KG1 (cell line): ENCODE measurements around the gene CLEC18A.
"Not testable (repeated sequence)": the region's sequence is repeated elsewhere in the genome, so short reads cannot be mapped to it uniquely, and the experiment has no call there.

Experiments
- DNase-seq: peaks from one replicate; lab custom pipeline; 2025; lab: John Stamatoyannopoulos, UW

The CLEC18A gene

GRCh38 chr16:69951017-69951671 is at the start of gene CLEC18A:
Gene CLEC18A, plus strand, starts transcription at chr16:69951334. Its CDS starts 33 bp downstream, at chr16:69951367.
- not testable (repeated sequence) for DNase-seq

- no peak for DNase-seq
Observed at GRCh38 chr16:69903865-69904415, 47.2 kb upstream of the CLEC18A start.

- DNase-seq = no peak
Observed at GRCh38 chr16:69904495-69905170, 46.5 kb upstream of the CLEC18A start.

GRCh38 chr16:69905171-69905555 is 46.0 kb upstream of the CLEC18A start:
- no peak for DNase-seq

- no peak for DNase-seq
Observed at GRCh38 chr16:69906838-69907401, 44.2 kb upstream of the CLEC18A start.

GRCh38 chr16:69909043-69909442 is 42.1 kb upstream of the CLEC18A start:
- DNase-seq = no peak

DNA sequence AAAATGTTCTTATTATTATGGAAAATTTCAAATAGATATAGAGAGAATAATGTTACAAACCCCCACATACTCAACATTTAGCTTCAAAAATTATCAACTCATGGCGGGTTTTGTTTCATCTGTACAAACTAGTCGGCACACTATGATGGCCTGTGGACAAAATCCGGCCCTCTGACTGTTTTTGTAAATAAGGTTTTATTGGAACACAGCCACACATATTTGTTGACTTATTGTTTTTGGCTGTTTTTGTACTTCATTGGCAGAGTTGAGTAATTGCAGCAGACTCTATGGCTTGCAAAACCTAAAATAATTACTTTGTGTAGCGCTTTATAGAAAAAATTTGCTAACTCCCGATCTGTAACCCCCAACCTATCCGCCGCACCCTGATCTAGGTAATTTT is 41.4 kb upstream of the CLEC18A start:
- DNase-seq = no peak

DNA sequence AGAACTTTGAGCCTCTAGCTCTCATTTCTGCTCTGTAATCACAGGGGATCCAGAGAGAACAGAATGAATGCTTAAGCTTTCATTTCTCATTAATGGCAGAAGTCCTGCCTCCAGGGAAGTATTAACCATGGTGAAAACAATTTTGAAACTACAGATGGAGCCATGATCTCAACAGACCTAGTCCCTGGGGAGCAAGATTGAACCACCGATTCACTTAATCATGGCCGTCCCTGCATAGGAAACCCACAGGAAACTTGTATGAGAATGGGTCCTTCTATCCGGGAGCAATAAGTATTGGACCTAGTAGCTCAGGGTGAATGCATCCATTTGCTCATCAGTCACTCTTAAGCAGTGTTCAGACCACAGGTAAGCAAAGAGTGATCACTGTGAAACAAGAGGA is 40.2 kb upstream of the CLEC18A start:
- DNase-seq = no peak

DNA sequence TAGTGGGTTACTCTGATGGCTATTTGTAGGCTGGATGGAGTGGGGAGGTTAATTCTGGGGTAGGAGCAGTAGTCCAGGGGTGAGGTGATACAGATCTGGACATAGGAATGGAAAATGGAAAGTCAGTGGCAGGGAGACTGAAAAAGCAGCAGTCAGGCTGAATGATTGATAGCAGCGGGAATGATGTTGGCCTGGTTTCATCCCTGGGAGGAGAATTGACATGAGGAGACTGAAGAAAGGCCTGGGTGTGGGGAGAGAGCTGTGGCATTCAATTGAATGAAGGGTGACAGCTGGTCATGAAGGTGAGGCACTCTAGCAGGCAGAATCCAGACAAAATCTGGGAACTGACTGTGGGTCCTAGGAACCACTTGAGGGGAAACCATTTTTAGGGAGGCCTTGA is 34.7 kb upstream of the CLEC18A start:
- no peak for DNase-seq

DNA sequence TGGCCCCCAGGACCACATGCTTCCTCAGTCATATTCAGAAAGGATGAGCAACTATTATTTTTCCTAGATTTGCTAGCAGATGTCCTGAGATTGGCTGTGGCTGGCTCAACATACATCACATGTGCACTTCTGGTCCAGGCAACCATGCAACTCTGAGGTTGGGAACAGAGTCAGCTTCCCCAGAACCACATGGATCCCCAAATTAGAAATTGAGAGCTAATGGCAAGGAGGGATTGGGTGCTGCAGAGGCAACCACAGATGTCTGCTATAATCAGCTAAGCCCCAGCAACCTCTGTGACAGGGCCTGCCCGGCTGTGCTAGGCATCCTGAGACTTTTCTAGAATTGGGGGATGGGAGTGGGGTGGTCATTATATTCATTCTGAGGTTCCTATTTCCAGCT is 33.8 kb upstream of the CLEC18A start:
- DNase-seq = no peak

DNA sequence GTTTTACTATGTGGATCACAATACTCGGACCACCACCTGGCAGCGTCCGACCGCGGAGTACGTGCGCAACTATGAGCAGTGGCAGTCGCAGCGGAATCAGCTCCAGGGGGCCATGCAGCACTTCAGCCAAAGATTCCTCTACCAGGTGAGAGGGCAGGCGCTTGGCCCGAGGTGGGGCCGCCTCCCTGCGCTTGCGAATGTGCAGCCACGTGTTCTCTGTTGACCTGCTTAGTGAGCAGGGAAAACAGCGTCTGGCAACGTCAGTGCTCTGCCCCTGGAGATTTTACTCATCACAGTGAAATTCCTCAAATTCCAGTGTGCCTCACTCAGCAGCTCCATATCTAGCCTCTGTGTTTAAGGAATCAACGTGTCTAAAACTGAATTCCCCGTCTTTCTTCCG is 33.4 kb upstream of the CLEC18A start:
- no peak for DNase-seq

- DNase-seq = no peak
Observed at GRCh38 chr16:69918241-69918640, 32.9 kb upstream of the CLEC18A start.

DNA sequence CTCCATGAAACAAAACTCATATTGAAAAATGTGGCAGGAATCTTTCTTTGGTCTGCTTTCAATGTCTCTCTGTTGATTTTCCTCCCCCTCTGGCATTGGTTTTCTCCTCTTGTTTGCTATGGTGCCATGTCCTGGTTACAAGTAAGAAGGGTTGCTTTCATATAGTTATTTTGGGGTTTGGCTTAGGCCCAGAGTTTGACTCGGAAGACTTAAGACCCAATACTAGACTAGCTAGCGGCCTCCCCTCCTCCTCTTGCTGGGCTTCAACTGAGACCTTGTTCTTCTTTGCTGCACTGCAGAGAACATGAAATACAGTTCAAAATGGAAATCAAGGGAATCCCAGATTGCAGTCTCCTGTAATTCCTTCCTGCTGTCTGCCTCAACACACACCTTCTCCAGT is 30.0 kb upstream of the CLEC18A start:
- DNase-seq = no peak

- no peak for DNase-seq
Observed at GRCh38 chr16:69922200-69922599, 28.9 kb upstream of the CLEC18A start.

DNA sequence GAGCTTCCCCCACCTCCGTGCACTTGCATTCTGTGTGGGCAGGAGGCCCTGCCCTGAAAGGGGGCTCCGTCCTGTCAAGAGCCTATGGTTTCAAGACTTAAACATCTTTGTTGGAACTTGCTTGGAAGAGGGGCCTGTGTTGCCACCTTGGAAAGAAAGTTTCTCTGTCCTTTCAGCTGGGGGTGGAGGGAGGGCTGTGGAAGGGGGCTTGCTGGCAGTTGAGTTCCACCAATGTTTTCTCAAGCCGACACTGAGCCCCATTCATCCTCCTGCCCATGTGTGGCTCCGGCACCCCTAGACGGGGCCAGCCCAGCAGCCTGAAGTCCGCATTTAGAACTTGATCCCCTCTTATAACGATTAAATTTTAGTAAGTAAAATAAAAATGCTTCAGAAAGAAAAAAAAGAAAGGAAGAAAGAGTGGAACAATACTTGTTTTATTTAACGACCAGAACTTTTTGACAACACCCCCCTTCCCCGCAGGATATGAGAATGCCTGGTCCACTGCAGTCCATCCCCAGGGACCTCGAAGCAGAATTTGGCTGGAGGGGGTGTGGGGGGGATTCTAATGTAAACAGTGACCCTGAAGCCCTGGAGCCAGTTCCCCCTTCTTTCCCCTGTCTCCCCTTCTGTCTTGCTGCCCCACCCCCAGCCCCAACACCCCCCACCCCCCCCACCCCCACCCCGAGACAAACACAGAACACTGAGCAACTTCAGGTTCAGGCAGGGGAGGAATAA is 26.9 kb upstream of the CLEC18A start:
- no peak for DNase-seq

DNA sequence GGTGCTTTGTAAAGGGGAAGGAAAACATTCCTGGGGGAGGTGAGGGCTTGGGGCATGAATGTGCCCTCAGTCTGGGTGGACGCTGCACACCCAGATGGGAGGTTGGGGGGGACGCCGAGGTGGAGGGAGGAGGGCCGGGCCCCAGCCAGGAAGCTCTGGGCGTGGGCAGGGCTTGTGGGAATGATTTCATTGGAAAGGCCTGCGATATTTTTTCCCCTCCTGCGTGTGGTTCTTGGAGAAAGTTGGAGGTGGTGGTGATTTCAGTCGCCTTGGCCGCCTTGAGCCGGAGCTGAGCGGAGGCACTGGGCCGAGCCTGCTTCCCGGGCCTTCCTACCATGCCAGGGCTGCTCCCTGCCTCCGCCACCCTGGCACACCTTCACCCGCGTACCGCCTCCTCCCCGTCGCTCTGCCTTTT is 26.4 kb upstream of the CLEC18A start:
- no peak for DNase-seq

- no peak for DNase-seq
Observed at GRCh38 chr16:69925311-69925710, 25.8 kb upstream of the CLEC18A start.

DNA sequence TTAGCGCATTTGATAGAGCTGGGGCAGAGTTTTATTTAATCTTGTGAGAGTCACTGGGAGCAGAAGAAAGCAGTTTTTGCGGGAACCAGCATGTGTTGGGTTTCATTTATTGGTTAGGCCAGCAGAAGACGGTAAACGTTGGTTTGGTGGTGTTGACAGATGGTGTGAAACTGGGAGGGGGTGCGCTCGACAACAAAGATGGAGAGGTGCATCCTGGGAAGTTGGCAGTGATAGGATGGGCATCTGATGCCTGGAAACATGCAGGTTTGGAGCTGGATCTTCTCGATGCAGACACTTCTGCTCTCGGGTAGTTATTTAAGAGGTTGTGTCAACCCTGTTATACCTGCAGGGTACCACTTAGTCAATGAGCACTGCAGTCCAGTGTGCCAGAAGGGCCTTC is 24.9 kb upstream of the CLEC18A start:
- no peak for DNase-seq

DNA sequence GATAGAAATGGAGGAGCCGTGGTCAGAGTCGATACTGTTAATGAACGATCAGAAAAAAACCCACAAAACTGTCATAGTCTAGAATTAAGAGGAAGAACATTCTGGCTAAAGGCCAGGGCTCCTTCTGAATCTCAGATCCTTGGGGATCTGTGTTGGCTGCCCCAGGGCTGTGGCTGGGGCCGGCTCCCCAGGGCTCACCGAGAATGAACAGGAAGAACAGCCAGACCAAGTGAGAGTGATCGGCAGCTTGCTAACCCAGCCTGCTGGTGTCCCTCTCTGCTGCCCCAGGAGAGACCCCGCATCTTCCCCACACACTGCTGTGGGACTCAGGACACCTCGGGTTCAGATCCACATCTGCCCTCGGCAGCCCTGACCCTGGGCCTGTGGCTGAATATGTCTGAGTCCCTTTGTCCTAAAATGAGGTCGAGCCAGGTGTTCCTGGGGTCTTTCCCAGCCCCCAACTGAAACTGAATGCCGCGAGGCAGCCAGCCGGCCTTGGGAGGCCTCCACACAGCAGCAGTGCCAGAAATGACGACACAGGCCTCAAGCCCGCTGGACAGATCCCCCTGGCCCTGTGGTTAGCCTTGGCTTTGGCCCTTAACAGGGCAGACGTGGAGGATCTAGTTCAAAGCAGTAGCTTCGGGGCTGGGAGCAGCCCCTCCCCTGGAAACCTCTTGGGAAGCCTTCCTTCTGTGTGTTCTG is 23.9 kb upstream of the CLEC18A start:
- DNase-seq = no peak

- no peak for DNase-seq
Observed at GRCh38 chr16:69928856-69929400, 22.2 kb upstream of the CLEC18A start.

DNA sequence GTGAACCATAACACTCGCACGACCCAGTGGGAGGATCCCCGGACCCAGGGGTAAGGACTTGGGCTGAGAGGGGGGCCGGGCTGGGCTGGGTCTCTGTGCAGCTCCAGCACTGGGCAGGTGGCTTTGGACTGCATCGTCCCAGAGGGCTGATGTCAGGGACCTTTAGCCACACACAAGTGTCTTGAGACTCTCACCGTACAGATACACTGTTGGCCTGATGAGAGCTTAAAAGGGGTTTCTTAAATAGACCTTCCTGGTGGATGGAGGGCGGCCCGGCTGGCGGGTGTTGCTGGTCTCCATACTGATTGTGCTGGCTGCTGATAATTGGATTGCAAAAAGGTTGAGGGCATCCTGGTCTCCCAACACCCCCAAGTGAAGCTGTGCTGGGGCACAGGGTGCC is 21.7 kb upstream of the CLEC18A start:
- no peak for DNase-seq
